ENCODE measurements around the gene STK32B. TPM values are rescaled to one million over a fixed set of nuclear protein-coding genes. Genes with fewer than 3 reads are reported as not detected.

Gene STK32B
- total and polyA plus RNA-seq, 2 of the 4 experiments (the other 2 are of a cell fraction): 5.5 to 6.3 TPM

- Histone ChIP-seq H2BK15ac (ENCODE audit: low read depth, low read length) (no peak overlapping the region), H3K4me3 (ENCODE audit: insufficient read depth, low read depth, low read length) (no peak overlapping the region), H3K27me3 (ENCODE audit: control insufficient read depth, insufficient read depth, low read length) (no peaks in the 10 kb centered on the region), H4K5ac (ENCODE audit: low read depth, low read length) (no peak overlapping the region), H4K8ac (ENCODE audit: low read depth in 2 of 2, low read length in 2 of 2) (no peak overlapping the region), H3K56ac (ENCODE audit: extremely low read depth, insufficient read depth, low read length) (no peak overlapping the region), H3K9me1 (ENCODE audit: insufficient read depth, low read length) (no peaks in the 10 kb centered on the region), H2BK20ac (ENCODE audit: low read depth, low read length) (no peak overlapping the region), H3K9ac (ENCODE audit: low read depth, low read length) (no peak overlapping the region), H3K4me2 (ENCODE audit: low read depth, low read length) (no peak overlapping the region), H3K23ac (ENCODE audit: low read depth, low read length) (no peak overlapping the region), H3K4me1 (ENCODE audit: control insufficient read depth, insufficient read depth, low read length) (no peaks in the 10 kb centered on the region), H2AFZ (replicated peaks; ENCODE audit: low read length, poor library complexity) (no peak overlapping the region), H3K79me1 (ENCODE audit: low read depth in 1 of 2, low read length in 2 of 2) (no peaks in the 10 kb centered on the region), H3K9me3 (ENCODE audit: control insufficient read depth, insufficient read depth, low read length) (no peaks in the 10 kb centered on the region), H3K27ac (ENCODE audit: insufficient read depth, low read length) (no peak overlapping the region), H3K36me3 (ENCODE audit: control insufficient read depth, insufficient read depth, low read length) (no peaks in the 10 kb centered on the region), H2BK120ac (ENCODE audit: low read depth, low read length) (no peak overlapping the region), H2AK9ac (replicated peaks; ENCODE audit: low read depth, low read length, poor library complexity) (no peak overlapping the region), H3K18ac (ENCODE audit: low read depth, low read length) (no peak overlapping the region), H4K91ac (ENCODE audit: insufficient read depth, low read depth, low read length) (no peak overlapping the region), H4K20me1 (ENCODE audit: insufficient read depth, low read length) (no peaks in the 10 kb centered on the region), H2BK5ac (ENCODE audit: low read depth, low read length, poor library complexity, severe bottlenecking) (no peak overlapping the region), H2AK5ac (ENCODE audit: low read depth, low read length) (no peak overlapping the region), H3K4ac (ENCODE audit: low read depth, low read length) (no peak overlapping the region), H3K14ac (replicated peaks; ENCODE audit: low read depth, low read length) (no peak overlapping the region)
- dilution Hi-C loops (cut with HindIII; ENCODE audit: low sequenced_read_pairs, unreplicated experiment): no loop called here
- intact Hi-C loops (cut with micrococcal nuclease): no loop called here
- ATAC-seq (ENCODE audit: low read depth) (no peak), DNase-seq (no peak)
- CTCF ChIA-PET: no interaction called here
- POLR2A ChIA-PET (ENCODE audit: unreplicated experiment): no interaction called here
- no TSS peak for BruUV-seq (replicated peaks)
- in situ Hi-C loops (cut with MboI; ENCODE audit: low sequenced_read_pairs): no loop called here
- TF ChIP-seq RFX5 (IDR thresholded peaks at IDR 0.05; ENCODE audit: low read depth, low read length) (no peak), MAFK (IDR thresholded peaks at IDR 0.05; ENCODE audit: low read depth, low read length) (no peak), SMC3 (IDR thresholded peaks at IDR 0.05; ENCODE audit: low read depth, low read length) (no peak), FOS (IDR thresholded peaks at IDR 0.05; ENCODE audit: low read depth, low read length) (no peak), MAZ (IDR thresholded peaks at IDR 0.05; ENCODE audit: borderline replicate concordance, low read depth, low read length) (no peak), ELK1 (IDR thresholded peaks at IDR 0.05; ENCODE audit: borderline replicate concordance, low read depth, low read length) (no peak), CHD1 (IDR thresholded peaks at IDR 0.05; ENCODE audit: low read depth, low read length) (no peak)
- 10% methylated on average over 2 of the region's 4 CpGs; no CpG with 5 or more reads in 1 of the 2 experiments for WGBS, 2 experiments (ENCODE audit: extremely low coverage in 2 of 2, insufficient read length in 1 of 2)
These were observed 205.1 kb downstream of the STK32B start for GRCh38 chr4:5256421-5256820.
